Stimulated activated CD4-positive, alpha-beta T cell treated with anti-CD3 and anti-CD28 coated beads, Interleukin-2, amount 100 ng/mL, for 48 hours (primary cell): ENCODE results near the gene EEF1A2.

ENCODE experiments used
- DNase-seq, 2 donors: peaks; one replicate each; pipeline ENCODE4 v3.0.0-alpha.2; 2020

Gene EEF1A2

GRCh38 chr20:63498960-63499337 lies at the start of gene EEF1A2:
Gene EEF1A2, minus strand, starts transcription at chr20:63499083. Its CDS starts 1,320 bp downstream, at chr20:63497763.
- no peak for DNase-seq

GRCh38 chr20:63548542-63548941 lies 49.7 kb upstream of the EEF1A2 start:
- DNase-seq = no peak

GRCh38 chr20:63547725-63548480 lies 49.0 kb upstream of the EEF1A2 start, which contains the start of gene SRMS:
Gene SRMS, minus strand, starts transcription at chr20:63547749. Its CDS starts 286 bp downstream, at chr20:63547463.
- no peak for DNase-seq

GRCh38 chr20:63546956-63547724 lies 48.3 kb upstream of the EEF1A2 start:
- no peak for DNase-seq

- no peak for DNase-seq
Observed at GRCh38 chr20:63546256-63546955, 47.5 kb upstream of the EEF1A2 start.

- DNase-seq = no peak
Observed at GRCh38 chr20:63545814-63546213, 46.9 kb upstream of the EEF1A2 start.

- no peak for DNase-seq
Observed at GRCh38 chr20:63544958-63545516, 46.2 kb upstream of the EEF1A2 start.

- no peak for DNase-seq
Observed at GRCh38 chr20:63544241-63544957, 45.5 kb upstream of the EEF1A2 start.

- DNase-seq = no peak
Observed at GRCh38 chr20:63543733-63544132, 44.9 kb upstream of the EEF1A2 start.

- DNase-seq = no peak
Observed at GRCh38 chr20:63543131-63543530, 44.2 kb upstream of the EEF1A2 start.

- DNase-seq = no peak
Observed at GRCh38 chr20:63542696-63543095, 43.8 kb upstream of the EEF1A2 start.

GRCh38 chr20:63542031-63542559 lies 43.2 kb upstream of the EEF1A2 start:
- DNase-seq = no peak

GRCh38 chr20:63541371-63541770 lies 42.5 kb upstream of the EEF1A2 start:
- no peak for DNase-seq

GRCh38 chr20:63540417-63541186 lies 41.7 kb upstream of the EEF1A2 start:
- no peak for DNase-seq

GRCh38 chr20:63539441-63540370 lies 40.8 kb upstream of the EEF1A2 start:
- DNase-seq = no peak

- DNase-seq = no peak
Observed at GRCh38 chr20:63539092-63539430, 40.2 kb upstream of the EEF1A2 start.

GRCh38 chr20:63538204-63539091 lies 39.6 kb upstream of the EEF1A2 start:
- DNase-seq = no peak

GRCh38 chr20:63537525-63538203 lies 38.8 kb upstream of the EEF1A2 start:
- peak; percentile 94 to 95 for DNase-seq
